HL-60 (cell line): ENCODE data around the gene TATDN2.

ENCODE experiments used
- GABPA ChIP-seq: IDR thresholded peaks from 2 replicates; pipeline ENCODE4 v1.6.1; 2012; ENCODE audit warnings: low read depth
- POLR2AphosphoS5 ChIP-seq: IDR thresholded peaks from 2 replicates; pipeline ENCODE4 v1.6.1; 2012; ENCODE audit warnings: low read depth
- TF ChIP-seq, protein P1 (sequence below): IDR thresholded peaks from one replicate; pipeline ENCODE4 v1.5.1; 2011; ENCODE audit warnings: low read length, control low read depth, inconsistent platforms; ENCODE audit not compliant: insufficient read depth
- TF ChIP-seq, protein P2 (sequence below): IDR thresholded peaks from 2 replicates; pipeline ENCODE4 v1.6.1; 2012; ENCODE audit warnings: low read depth; ENCODE audit not compliant: insufficient replicate concordance

DNA sequence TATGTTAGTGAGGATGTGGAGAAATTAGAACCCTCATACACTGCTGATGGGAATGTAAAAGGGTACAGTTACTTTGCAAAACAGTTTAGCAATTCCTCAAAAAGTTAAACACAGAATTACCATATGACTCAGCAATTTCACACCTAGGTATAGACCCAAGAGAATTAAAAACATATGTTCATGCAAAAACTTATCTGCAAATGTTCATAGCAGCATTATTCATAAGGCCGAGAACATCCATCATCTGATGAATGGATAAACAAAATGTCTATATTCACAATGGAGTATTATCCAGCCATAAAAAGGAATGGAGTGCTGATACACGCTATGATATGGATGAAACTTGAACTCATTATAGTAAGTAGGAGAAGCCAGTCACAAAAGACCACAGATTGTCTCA, 62.3 kb downstream of the TATDN2 start:
- no peak for TF ChIP-seq POLR2AphosphoS5
- TF ChIP-seq, protein P1, sequence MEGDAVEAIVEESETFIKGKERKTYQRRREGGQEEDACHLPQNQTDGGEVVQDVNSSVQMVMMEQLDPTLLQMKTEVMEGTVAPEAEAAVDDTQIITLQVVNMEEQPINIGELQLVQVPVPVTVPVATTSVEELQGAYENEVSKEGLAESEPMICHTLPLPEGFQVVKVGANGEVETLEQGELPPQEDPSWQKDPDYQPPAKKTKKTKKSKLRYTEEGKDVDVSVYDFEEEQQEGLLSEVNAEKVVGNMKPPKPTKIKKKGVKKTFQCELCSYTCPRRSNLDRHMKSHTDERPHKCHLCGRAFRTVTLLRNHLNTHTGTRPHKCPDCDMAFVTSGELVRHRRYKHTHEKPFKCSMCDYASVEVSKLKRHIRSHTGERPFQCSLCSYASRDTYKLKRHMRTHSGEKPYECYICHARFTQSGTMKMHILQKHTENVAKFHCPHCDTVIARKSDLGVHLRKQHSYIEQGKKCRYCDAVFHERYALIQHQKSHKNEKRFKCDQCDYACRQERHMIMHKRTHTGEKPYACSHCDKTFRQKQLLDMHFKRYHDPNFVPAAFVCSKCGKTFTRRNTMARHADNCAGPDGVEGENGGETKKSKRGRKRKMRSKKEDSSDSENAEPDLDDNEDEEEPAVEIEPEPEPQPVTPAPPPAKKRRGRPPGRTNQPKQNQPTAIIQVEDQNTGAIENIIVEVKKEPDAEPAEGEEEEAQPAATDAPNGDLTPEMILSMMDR: no peak
- TF ChIP-seq, protein P2, sequence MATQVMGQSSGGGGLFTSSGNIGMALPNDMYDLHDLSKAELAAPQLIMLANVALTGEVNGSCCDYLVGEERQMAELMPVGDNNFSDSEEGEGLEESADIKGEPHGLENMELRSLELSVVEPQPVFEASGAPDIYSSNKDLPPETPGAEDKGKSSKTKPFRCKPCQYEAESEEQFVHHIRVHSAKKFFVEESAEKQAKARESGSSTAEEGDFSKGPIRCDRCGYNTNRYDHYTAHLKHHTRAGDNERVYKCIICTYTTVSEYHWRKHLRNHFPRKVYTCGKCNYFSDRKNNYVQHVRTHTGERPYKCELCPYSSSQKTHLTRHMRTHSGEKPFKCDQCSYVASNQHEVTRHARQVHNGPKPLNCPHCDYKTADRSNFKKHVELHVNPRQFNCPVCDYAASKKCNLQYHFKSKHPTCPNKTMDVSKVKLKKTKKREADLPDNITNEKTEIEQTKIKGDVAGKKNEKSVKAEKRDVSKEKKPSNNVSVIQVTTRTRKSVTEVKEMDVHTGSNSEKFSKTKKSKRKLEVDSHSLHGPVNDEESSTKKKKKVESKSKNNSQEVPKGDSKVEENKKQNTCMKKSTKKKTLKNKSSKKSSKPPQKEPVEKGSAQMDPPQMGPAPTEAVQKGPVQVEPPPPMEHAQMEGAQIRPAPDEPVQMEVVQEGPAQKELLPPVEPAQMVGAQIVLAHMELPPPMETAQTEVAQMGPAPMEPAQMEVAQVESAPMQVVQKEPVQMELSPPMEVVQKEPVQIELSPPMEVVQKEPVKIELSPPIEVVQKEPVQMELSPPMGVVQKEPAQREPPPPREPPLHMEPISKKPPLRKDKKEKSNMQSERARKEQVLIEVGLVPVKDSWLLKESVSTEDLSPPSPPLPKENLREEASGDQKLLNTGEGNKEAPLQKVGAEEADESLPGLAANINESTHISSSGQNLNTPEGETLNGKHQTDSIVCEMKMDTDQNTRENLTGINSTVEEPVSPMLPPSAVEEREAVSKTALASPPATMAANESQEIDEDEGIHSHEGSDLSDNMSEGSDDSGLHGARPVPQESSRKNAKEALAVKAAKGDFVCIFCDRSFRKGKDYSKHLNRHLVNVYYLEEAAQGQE: no peak
- TF ChIP-seq GABPA: no peak
